Hepatocyte (in vitro differentiated cells): ENCODE data around the gene MALL. TPM values are rescaled to one million over a fixed set of nuclear protein-coding genes. Genes with fewer than 3 reads are reported as not detected.

Experiments
- DNase-seq: peaks from one replicate; pipeline ENCODE4 v3.0.0-alpha.2; 2016; ENCODE audit warnings: low spot score
- H2AFZ ChIP-seq: fragments of 200-600 bp; sonication (generic); 2 replicates; pipeline ENCODE4 v1.6.0; 2016; ENCODE audit warnings: antibody characterized with exemption, mild to moderate bottlenecking
- H3K27ac ChIP-seq: fragments of 200-600 bp; sonication (generic); 2 replicates; pipeline ENCODE4 v1.5.1; 2016; ENCODE audit warnings: mild to moderate bottlenecking
- H3K27me3 ChIP-seq: fragments of 200-600 bp; sonication (generic); 2 replicates; pipeline ENCODE4 v1.6.1; 2016
- H3K36me3 ChIP-seq: fragments of 200-600 bp; sonication (generic); replicated peaks from 2 replicates; pipeline ENCODE4 v1.5.1; 2016; ENCODE audit warnings: low read depth; ENCODE audit not compliant: insufficient read depth
- H3K4me1 ChIP-seq: fragments of 200-600 bp; sonication (generic); 2 replicates; pipeline ENCODE4 v1.5.1; 2016; ENCODE audit warnings: mild to moderate bottlenecking, moderate library complexity; ENCODE audit not compliant: insufficient read depth
- H3K4me2 ChIP-seq: fragments of 200-600 bp; sonication (generic); 2 replicates; pipeline ENCODE4 v1.6.0; 2016
- H3K4me3 ChIP-seq: fragments of 200-600 bp; sonication (generic); 2 replicates; pipeline ENCODE4 v1.5.1; 2016; ENCODE audit warnings: mild to moderate bottlenecking
- H3K79me2 ChIP-seq: fragments of 200-600 bp; sonication (generic); 2 replicates; pipeline ENCODE4 v1.6.0; 2017; ENCODE audit warnings: mild to moderate bottlenecking
- H3K9me2 ChIP-seq: fragments of 200-600 bp; sonication (generic); replicated peaks from 2 replicates; pipeline ENCODE4 v1.6.0; 2017; ENCODE audit warnings: mild to moderate bottlenecking; ENCODE audit not compliant: insufficient read depth
- H3K9me3 ChIP-seq: fragments of 200-600 bp; sonication (generic); 2 replicates; pipeline ENCODE4 v1.5.1; 2016; ENCODE audit warnings: low read depth, mild to moderate bottlenecking
- H4K20me1 ChIP-seq: fragments of 200-600 bp; sonication (generic); 2 replicates; pipeline ENCODE4 v1.6.0; 2016; ENCODE audit warnings: mild to moderate bottlenecking; ENCODE audit not compliant: insufficient read depth, poor library complexity, severe bottlenecking
- CTCF ChIP-seq: fragments of 200-600 bp; sonication (generic); IDR thresholded peaks from 2 replicates; pipeline ENCODE4 v1.5.1; 2016; ENCODE audit warnings: antibody characterized with exemption, mild to moderate bottlenecking; ENCODE audit not compliant: poor library complexity
- EZH2 ChIP-seq: fragments of 200-600 bp; sonication (generic); IDR thresholded peaks from 2 replicates; pipeline ENCODE4 v1.6.1; 2016; ENCODE audit warnings: antibody characterized with exemption, mild to moderate bottlenecking, borderline replicate concordance
- EZH2phosphoT487 ChIP-seq: fragments of 200-600 bp; sonication (generic); IDR thresholded peaks from one replicate; pipeline ENCODE4 v1.6.1; 2018; ENCODE audit warnings: antibody characterized with exemption, mild to moderate bottlenecking, low read depth, moderate library complexity; ENCODE audit not compliant: unreplicated experiment, severe bottlenecking
- WGBS: methylation state at CpG from one replicate; pipeline ENCODE4 v1.1.6; 2016; ENCODE audit warnings: low lambda C conversion rate; ENCODE audit errors: missing lambda C conversion rate; 5-methylcytosine and 5-hydroxymethylcytosine counted together
- polyA plus RNA-seq: library from polyadenylated mRNA; unstranded; fragments of >200 nt; fragmentation: Nextera tagmentation; extraction: Ambion mirVana; gene quantifications from 2 replicates; pipeline ENCODE4 v1.2.1, GENCODE V29; 2016
- total RNA-seq: library from RNA; depleted of rRNA; stranded (reverse); fragments of >200 nt; gene quantifications from 2 replicates; pipeline ENCODE4 v1.2.3, GENCODE V29; 2014

MALL gene
- total and polyA plus RNA-seq, 2 experiments from 2014 or later = 30.8 to 55.7 TPM

GRCh38 chr2:110146183-110146944 is 30.7 kb upstream of the MALL start:
- no peaks in the 10 kb centered on the region for H3K9me3 ChIP-seq
- WGBS = 62% methylated on average over 2 of the region's 2 CpGs
- DNase-seq = no peak
- H3K9me2 ChIP-seq = no peaks in the 10 kb centered on the region
- H3K4me3 ChIP-seq = no peak overlapping the region
- TF ChIP-seq EZH2 = no peak
- no peak for TF ChIP-seq EZH2phosphoT487
- TF ChIP-seq CTCF = no peak
- H2AFZ ChIP-seq = no peak overlapping the region
- H3K27me3 ChIP-seq = no peaks in the 10 kb centered on the region
- no peak overlapping the region for H3K27ac ChIP-seq
- H3K79me2 ChIP-seq = no peaks in the 10 kb centered on the region
- no peaks in the 10 kb centered on the region for H3K4me1 ChIP-seq
- H3K4me2 ChIP-seq = no peak overlapping the region
- H4K20me1 ChIP-seq = no peaks in the 10 kb centered on the region
- H3K36me3 ChIP-seq = no peaks in the 10 kb centered on the region

GRCh38 chr2:110143982-110144381 is 28.4 kb upstream of the MALL start:
- DNase-seq = no peak
- Histone ChIP-seq H3K79me2 (no peaks in the 10 kb centered on the region), H2AFZ (no peak overlapping the region), H3K4me3 (no peak overlapping the region), H3K9me2 (no peaks in the 10 kb centered on the region), H3K27ac (no peak overlapping the region), H3K4me1 (no peaks in the 10 kb centered on the region), H3K36me3 (no peaks in the 10 kb centered on the region), H4K20me1 (no peaks in the 10 kb centered on the region), H3K9me3 (no peaks in the 10 kb centered on the region), H3K27me3 (no peaks in the 10 kb centered on the region), H3K4me2 (no peak overlapping the region)
- TF ChIP-seq EZH2 (no peak), EZH2phosphoT487 (no peak), CTCF (no peak)

- Histone ChIP-seq H3K4me2 (no peak overlapping the region), H3K4me3 (no peak overlapping the region), H2AFZ (no peak overlapping the region), H3K27me3 (no peaks in the 10 kb centered on the region), H3K27ac (no peak overlapping the region), H3K9me3 (no peaks in the 10 kb centered on the region), H3K9me2 (no peaks in the 10 kb centered on the region), H3K4me1 (no peaks in the 10 kb centered on the region), H4K20me1 (no peaks in the 10 kb centered on the region), H3K36me3 (no peaks in the 10 kb centered on the region), H3K79me2 (no peaks in the 10 kb centered on the region)
- TF ChIP-seq CTCF = no peak
- TF ChIP-seq EZH2 = no peak
- no peak for TF ChIP-seq EZH2phosphoT487
- WGBS = 92% methylated on average over 1 of the region's 1 CpG
- no peak for DNase-seq
Observed at GRCh38 chr2:110140401-110140800, 24.8 kb upstream of the MALL start.

- H4K20me1 ChIP-seq = no peaks in the 10 kb centered on the region
- no peak overlapping the region for H3K27ac ChIP-seq
- no peaks in the 10 kb centered on the region for H3K79me2 ChIP-seq
- no peaks in the 10 kb centered on the region for H3K36me3 ChIP-seq
- H3K4me2 ChIP-seq = no peak overlapping the region
- no peaks in the 10 kb centered on the region for H3K4me1 ChIP-seq
- no peak for DNase-seq
- H3K27me3 ChIP-seq = no peaks in the 10 kb centered on the region
- no peak for TF ChIP-seq CTCF
- TF ChIP-seq EZH2 = no peak
- no peak for TF ChIP-seq EZH2phosphoT487
- H3K4me3 ChIP-seq = no peak overlapping the region
- no peak overlapping the region for H2AFZ ChIP-seq
- no peaks in the 10 kb centered on the region for H3K9me3 ChIP-seq
- no peaks in the 10 kb centered on the region for H3K9me2 ChIP-seq
Observed at GRCh38 chr2:110134025-110134424, 18.4 kb upstream of the MALL start.
